Measurements from ENCODE around the gene CLEC4G. TPM values are rescaled to one million over a fixed set of nuclear protein-coding genes. Genes with fewer than 3 reads are reported as not detected.

Gene CLEC4G
- total RNA-seq, 1 donor from 2014 or later, result 0.20 TPM

DNA sequence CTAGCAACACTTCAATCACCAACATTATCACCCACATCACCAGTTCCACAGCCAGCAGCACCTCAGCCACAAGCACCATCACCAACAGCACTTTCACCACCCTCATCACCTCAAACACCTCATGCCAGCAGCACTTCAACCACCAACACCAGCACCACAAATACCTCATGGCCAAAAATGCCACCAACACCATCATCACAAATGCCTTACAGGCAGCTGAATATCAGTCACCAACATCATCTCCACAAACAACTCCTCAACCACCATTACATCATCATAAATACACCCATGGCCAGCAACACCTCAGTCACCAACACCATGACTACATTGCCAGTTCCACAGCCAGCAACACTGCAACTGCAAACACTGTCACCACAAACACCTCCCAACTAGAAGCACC lies 40.4 kb downstream of the CLEC4G start:
- no peak for DNase-seq

DNA sequence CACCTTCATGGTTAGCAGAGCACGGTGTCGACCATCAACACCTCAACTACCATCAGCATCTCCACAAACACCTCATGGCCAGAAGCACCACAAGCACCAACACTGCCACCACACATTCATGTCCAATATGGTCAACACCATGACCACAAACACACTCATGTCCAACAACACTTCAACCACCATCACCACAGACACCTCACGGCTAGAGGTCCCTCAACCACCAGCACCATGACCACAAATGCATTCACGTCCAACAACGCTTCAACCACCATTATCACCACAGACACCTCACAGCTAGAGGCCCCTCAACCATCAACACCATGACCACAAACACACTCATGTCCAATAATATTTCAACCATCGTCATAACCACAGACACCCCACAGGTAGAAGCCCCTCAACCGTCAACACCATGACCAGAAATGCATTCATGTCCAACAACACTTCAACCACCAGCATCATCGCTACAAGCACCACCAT lies 41.1 kb downstream of the CLEC4G start:
- no peak for DNase-seq

DNA sequence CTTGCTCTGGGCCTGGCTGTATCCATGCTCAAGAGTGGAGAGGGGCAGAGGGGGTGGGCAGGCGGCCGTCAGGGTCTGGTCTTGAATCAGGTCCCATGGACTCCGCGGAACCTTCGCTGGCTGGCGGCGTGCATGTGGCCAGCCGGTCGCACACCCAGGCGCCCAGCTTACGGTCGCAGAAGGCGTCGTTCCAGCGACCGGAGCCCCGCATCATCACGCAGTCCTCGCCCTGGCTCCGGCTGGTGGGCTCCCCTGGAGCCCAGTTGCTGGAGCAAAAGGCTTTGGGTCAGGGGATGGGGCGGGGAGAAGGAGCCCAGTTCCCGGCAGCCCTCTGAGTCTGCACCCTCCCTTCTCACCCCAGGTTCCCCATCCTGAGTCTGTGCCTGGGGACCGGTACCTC lies 42.7 kb downstream of the CLEC4G start:
- no peak for DNase-seq

DNA sequence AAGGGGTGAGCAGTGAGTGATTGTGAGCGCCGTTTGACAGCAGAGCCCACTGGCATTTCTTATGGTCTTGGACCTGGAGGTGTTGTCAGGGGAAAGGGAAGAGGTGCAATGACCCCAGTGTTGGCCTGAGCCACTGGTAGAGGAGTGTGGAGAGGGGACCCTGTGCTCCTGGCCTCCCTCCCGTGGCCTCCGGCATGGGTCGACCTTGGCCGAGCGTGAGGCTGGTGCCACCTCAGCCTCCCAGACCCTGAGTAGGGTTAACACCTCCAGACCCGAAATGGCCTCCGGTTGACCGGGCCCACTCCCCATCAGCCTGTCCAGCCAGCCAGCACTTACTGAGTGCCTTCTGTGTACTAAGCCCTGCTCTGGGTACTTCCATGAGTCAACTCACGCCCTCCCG lies 44.7 kb downstream of the CLEC4G start:
- no peak for DNase-seq

DNA sequence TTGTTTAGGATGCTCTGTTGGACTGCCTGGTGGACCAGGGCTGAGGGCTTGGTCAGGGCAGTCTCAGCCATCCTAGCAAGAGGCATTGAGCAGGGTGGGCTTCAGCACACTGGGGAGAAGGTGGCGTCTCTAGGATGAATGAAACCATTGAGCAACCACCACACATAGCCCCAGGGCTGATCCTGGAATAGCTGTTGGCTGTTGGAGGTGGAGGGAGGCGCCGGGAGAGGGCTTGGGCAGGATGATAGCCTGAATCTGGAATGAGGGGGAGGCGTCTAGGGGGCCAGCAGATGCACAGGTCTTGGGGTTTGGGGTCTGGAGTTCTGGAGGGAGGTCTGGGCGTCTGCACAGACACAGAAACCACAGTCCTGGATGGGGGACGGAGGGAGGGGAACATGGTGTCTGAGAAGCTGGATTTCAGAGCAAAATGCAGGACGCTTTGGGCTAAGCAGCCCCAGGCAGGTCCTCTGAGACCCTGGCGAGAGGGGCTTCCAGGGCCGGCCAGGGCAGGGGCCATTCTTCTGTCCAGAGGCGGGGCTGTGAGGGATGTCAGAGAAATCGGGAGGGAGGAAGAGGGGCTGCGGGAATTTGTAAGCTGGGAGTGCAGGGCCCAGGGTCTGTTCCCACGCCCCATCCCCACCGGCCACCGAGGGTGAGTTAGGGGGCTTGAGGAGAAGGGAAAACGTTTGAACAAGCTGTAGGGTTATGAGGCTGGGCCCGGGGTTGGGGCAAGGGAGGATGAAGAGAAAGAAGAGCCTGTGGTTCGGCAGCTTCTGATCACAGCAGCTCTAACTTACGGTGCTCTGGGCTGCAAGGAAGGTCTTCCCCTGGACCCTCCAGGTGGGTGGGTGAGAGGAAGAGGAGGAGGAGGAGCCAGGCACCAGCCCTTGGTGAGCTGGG lies 46.1 kb downstream of the CLEC4G start:
- no peak for DNase-seq

DNA sequence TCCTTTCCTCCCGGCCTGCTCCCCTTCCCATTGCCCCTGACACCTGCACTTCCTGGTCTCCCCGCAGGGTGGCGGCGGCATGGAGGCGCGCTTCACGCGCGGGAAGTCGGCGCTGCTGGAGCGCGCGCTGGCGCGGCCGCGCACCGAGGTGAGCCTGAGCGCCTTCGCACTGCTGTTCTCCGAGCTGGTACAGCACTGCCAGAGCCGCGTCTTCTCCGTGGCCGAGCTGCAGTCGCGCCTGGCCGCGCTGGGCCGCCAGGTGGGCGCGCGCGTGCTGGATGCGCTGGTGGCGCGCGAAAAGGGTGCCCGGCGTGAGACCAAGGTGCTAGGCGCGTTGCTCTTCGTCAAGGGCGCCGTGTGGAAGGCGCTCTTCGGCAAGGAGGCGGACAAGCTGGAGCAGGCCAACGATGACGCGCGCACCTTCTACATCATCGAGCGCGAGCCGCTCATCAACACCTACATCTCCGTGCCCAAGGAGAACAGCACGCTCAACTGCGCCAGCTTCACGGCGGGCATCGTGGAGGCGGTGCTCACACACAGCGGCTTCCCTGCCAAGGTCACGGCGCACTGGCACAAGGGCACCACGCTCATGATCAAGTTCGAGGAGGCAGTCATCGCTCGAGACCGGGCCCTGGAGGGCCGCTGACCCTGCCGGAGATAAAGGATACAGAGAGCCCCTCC lies 49.6 kb downstream of the CLEC4G start:
- DNase-seq, result no peak

DNA sequence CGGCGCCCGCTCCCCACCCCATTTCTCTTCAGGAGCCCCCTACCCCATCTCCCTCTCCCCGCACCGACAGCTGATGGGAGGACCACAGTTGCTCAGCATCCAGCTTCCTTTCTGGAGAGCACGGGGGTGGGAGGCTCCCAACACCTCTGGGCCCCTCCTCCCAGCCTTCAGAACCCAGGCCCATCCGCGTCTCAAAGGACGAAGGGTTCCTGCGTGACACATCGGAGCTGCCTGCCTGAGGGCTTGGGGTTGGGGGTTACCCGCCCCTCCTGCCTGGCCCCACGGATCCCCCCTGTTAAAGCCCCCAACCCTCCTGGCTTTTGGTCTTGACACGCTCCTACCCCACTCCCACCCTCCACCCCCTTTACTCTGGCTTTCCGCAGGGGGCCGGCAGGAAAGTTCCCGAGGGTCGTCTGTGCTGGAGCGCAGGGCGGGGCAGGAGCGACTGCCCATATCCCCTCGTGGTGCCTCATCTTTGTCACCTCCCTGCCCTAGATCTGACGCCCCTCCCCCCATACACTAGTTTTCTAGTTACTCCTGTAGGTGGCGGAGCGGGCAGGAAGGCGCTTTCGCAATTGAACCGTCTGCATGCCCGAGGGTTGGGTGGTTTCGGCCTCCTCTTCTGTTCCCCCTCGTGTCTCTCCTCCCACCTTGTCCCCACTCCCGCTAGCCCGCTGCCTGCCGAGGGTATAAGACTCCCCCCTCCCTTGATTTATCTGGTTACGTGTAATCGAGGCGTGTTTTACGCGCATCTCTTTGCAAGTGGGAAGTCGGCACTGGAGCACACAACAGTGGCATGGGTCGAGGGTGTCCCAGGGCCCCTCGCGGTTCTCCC lies 50.4 kb downstream of the CLEC4G start:
- peak; percentile 57 for DNase-seq

DNA sequence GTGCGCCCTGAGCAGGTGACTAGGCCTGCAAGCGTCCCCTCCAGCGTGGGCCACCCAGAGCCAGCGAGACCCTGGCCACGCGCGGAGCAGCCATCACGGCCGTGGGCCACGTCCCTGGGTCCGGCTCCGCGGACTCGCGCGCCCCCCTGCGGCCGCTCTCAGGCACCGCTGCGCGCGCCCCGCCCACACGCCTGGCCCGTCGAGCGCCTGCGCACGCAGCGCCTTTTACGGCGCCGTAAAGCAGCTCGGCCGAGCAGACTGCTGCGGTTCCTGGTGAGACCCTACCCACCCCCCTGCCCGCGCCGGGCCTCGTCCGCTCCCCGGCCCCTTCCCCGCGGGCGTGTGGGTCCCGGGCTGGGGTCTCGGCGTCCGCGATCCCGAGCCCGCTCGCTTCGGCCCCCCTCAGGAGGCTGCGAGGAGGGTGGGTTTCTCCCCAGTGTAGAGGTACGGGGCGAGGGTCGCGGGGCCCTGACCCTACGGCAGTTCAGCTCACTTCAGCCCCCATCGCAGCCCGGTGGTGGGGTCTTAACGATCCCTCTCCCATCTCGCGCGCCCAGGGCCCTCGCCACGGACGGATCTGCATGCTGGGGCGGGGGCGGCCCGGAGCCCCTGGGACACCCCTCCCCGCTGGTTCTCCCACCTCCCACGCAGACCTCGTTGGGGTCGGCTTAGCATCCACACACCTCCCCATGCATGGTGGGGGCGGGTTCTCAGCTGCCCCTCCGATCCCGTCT lies 51.1 kb downstream of the CLEC4G start, which contains the start of gene TRAPPC5:
Gene TRAPPC5, plus strand, starts transcription at position 228 of the 734 bp plus-strand sequence. CDS start 1,421 bp downstream, outside the sequence.
- peak; percentile 82 for DNase-seq

DNA sequence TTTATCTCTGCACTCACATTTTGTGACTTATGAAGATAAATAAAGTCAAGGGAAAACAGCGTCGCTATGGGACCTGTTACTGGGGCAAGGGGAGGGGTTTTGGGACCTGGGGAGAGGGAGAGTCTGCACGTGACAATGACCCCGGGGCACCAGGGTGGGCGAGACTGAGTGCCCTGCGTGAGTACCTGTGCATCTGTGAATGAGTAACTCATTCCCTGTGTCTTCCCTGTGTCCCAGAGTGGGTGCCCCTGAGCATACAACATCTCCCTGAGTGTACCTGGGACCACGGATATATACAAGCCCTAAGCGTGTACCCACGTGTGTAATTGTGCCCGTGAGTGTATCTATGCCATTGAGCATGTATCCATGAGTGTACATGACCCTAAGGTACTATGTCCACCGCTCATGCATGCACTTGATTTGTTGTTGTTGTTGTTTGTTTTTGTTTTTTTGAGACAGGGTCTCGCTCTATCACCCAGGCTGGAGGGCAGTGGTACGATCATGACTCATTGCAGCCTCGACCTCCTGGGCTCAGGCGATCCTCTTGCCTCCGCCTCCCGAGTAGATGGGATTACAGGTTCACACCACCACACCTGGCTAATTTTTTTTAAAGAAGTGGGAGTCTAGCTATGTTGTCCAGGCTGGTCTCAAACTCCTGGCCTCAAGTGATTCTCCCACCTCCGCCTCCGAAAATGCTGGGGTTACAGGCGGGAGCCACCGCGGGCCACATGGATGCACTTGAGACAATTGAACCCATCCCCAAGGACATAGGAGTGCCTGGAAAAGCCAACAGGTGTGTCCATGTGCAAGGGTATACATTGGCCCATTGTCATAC lies 51.9 kb downstream of the CLEC4G start:
- DNase-seq, result no peak

DNA sequence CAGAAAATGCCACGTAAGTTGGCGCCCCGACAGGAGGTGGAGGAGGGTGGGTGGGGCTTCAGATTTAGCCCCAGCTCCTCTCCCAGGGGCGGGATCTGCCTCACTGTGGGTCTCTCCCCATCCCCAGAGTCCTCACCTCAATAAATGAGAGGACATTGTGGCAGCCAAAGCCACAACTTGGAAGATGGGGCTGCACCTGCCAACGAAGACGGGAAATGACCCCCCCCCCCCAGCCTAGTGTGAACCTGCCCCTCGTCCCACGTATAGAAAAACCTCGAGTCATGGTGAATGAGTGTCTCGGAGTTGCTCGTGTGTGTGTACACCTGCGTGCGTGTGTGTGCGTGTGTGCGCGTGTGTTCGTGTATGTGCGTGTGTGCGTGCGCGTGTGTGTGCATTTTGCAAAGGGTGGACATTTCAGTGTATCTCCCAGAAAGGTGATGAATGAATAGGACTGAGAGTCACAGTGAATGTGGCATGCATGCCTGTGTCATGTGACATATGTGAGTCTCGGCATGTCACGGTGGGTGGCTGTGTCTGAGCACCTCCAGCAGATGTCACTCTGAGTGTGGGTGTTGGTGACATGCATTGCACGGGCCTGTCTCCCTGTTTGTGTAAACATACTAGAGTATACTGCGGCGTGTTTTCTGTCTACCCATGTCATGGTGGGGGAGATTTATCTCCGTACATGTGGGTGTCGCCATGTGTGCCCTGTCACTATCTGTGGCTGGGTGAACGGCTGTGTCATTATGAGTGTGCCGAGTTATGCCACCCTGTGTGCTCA lies 52.7 kb downstream of the CLEC4G start:
- DNase-seq, result no peak

Other genes starting within 250 kb of the CLEC4G start
- 1.1 TPM for gene PEX11G, start 243.1 kb downstream of the CLEC4G start, total RNA-seq
- gene ZNF358, start 216.0 kb downstream of the CLEC4G start, total RNA-seq, result 7.4 TPM
- gene MCOLN1, start 209.5 kb downstream of the CLEC4G start, total RNA-seq, result 6.9 TPM
- gene PNPLA6, start 196.4 kb downstream of the CLEC4G start, total RNA-seq, result 17.6 TPM
- 5.7 TPM for gene CAMSAP3, start 136.2 kb downstream of the CLEC4G start, total RNA-seq
- gene XAB2, start 102.6 kb downstream of the CLEC4G start, total RNA-seq, result 21.9 TPM
- gene PET100, start 102.3 kb downstream of the CLEC4G start, total RNA-seq, result 26.2 TPM
- not detected for gene PCP2, start 98.4 kb downstream of the CLEC4G start, total RNA-seq
- 25.1 TPM for gene STXBP2, start 95.0 kb downstream of the CLEC4G start, total RNA-seq
- gene RETN, start 63.1 kb downstream of the CLEC4G start, total RNA-seq, result 8.5 TPM
- gene MCEMP1, start 55.0 kb downstream of the CLEC4G start, total RNA-seq, result 0.79 TPM
- 19.6 TPM for gene TRAPPC5, start 51.3 kb downstream of the CLEC4G start, total RNA-seq
- 0.20 TPM for gene FCER2, start 30.0 kb downstream of the CLEC4G start, total RNA-seq
- gene CD209, start 15.4 kb upstream of the CLEC4G start, total RNA-seq, result 5.8 TPM
- 0.59 TPM for gene CLEC4M, start 31.1 kb upstream of the CLEC4G start, total RNA-seq
- gene EVI5L, start 98.1 kb upstream of the CLEC4G start, total RNA-seq, result 8.0 TPM
- 0.10 TPM for gene PRR36, start 142.3 kb upstream of the CLEC4G start, total RNA-seq
- 3.9 TPM for gene LRRC8E, start 156.4 kb upstream of the CLEC4G start, total RNA-seq
- 9.7 TPM for gene MAP2K7, start 171.8 kb upstream of the CLEC4G start, total RNA-seq
- 0.59 TPM for gene TGFBR3L, start 182.7 kb upstream of the CLEC4G start, total RNA-seq
- gene SNAPC2, start 188.2 kb upstream of the CLEC4G start, total RNA-seq, result 5.6 TPM
- gene CTXN1, start 194.0 kb upstream of the CLEC4G start, total RNA-seq, result 1.4 TPM
- 36.3 TPM for gene TIMM44, start 211.6 kb upstream of the CLEC4G start, total RNA-seq